ENCODE measurements around the gene EGR2.

DNA sequence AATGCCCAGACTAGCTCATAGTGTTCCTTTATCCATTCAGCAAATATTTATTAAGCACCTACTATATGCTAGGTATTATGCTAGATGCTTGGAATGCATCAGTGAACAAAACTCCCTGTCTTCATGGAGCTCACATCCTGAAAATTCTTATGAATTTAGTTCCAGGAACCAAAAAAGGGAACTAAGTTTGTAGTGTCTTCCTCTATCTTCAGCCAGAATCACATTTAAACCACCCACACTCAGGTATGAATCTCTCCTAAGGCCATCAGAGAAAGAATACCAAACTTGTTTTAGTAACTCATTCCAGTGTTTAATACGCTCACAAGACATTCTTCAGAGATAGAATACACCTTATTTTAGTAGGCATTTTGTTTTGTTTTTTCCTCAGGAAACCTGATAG, 10.1 kb upstream of the EGR2 start:
- TF ChIP-seq, protein P1, sequence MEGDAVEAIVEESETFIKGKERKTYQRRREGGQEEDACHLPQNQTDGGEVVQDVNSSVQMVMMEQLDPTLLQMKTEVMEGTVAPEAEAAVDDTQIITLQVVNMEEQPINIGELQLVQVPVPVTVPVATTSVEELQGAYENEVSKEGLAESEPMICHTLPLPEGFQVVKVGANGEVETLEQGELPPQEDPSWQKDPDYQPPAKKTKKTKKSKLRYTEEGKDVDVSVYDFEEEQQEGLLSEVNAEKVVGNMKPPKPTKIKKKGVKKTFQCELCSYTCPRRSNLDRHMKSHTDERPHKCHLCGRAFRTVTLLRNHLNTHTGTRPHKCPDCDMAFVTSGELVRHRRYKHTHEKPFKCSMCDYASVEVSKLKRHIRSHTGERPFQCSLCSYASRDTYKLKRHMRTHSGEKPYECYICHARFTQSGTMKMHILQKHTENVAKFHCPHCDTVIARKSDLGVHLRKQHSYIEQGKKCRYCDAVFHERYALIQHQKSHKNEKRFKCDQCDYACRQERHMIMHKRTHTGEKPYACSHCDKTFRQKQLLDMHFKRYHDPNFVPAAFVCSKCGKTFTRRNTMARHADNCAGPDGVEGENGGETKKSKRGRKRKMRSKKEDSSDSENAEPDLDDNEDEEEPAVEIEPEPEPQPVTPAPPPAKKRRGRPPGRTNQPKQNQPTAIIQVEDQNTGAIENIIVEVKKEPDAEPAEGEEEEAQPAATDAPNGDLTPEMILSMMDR (IDR thresholded peaks at IDR 0.05) = no peak
- no peak for TF ChIP-seq POLR2A (IDR thresholded peaks at IDR 0.05)
